ENCODE data around the gene KCNG4.

KCNG4 gene

GRCh38 chr16:84262031-84262430 is 22.2 kb upstream of the KCNG4 start:
- DNase-seq: no peak

GRCh38 chr16:84260766-84261554 is 21.1 kb upstream of the KCNG4 start:
- DNase-seq: no peak

- DNase-seq: no peak
Measured at GRCh38 chr16:84259691-84260090, 19.9 kb upstream of the KCNG4 start.

GRCh38 chr16:84258266-84258665 is 18.5 kb upstream of the KCNG4 start:
- DNase-seq: no peak

- DNase-seq: no peak
Measured at GRCh38 chr16:84255050-84255810, 15.4 kb upstream of the KCNG4 start.

- no peak for DNase-seq
Measured at GRCh38 chr16:84254062-84254461, 14.2 kb upstream of the KCNG4 start.

- no peak for DNase-seq
Measured at GRCh38 chr16:84253173-84253572, 13.4 kb upstream of the KCNG4 start.

- no peak for DNase-seq
Measured at GRCh38 chr16:84252184-84252583, 12.4 kb upstream of the KCNG4 start.

GRCh38 chr16:84247844-84248243 is 8.0 kb upstream of the KCNG4 start:
- peak; percentile 3 for DNase-seq

GRCh38 chr16:84247331-84247730 is 7.5 kb upstream of the KCNG4 start:
- DNase-seq: no peak

GRCh38 chr16:84246679-84247077 is 6.9 kb upstream of the KCNG4 start:
- DNase-seq: no peak

- DNase-seq: no peak
Measured at GRCh38 chr16:84245956-84246678, 6.3 kb upstream of the KCNG4 start.

GRCh38 chr16:84244728-84245127 is 4.9 kb upstream of the KCNG4 start:
- no peak for DNase-seq

- no peak for DNase-seq
Measured at GRCh38 chr16:84243732-84244131, 3.9 kb upstream of the KCNG4 start.

- DNase-seq: no peak
Measured at GRCh38 chr16:84242839-84243238, 3.0 kb upstream of the KCNG4 start.

GRCh38 chr16:84241778-84242177 is 2.0 kb upstream of the KCNG4 start:
- no peak for DNase-seq

- DNase-seq: no peak
Measured at GRCh38 chr16:84240455-84240854, 643 bp upstream of the KCNG4 start.

- DNase-seq: no peak
Measured at GRCh38 chr16:84239141-84239769, 557 bp downstream of the KCNG4 start.

- DNase-seq: no peak
Measured at GRCh38 chr16:84237994-84238750, 1.6 kb downstream of the KCNG4 start.

- DNase-seq: no peak
Measured at GRCh38 chr16:84236671-84237070, 3.1 kb downstream of the KCNG4 start.

GRCh38 chr16:84234321-84235241 is 5.2 kb downstream of the KCNG4 start:
- DNase-seq: no peak
